Aorta (tissue), 5 donors: ENCODE results near the gene E2F3. TPM values are rescaled to one million over a fixed set of nuclear protein-coding genes. Genes with fewer than 3 reads are reported as not detected.
"Not testable (repeated sequence)": the region's sequence is repeated elsewhere in the genome, so short reads cannot be mapped to it uniquely, and the experiment has no call there.

Experiments
- ATAC-seq: fragments of 200-7000 bp; cut with Tn5 transposase; one replicate; pipeline ENCODE4 v1.9.1; 2022; ENCODE audit warnings: moderate library complexity; ENCODE audit not compliant: low FRiP score
- DNase-seq, 2 donors: peaks; one replicate each; pipeline ENCODE4 v3.0.0-alpha.2; 2020
- H3K27ac ChIP-seq, 2 donors: one replicate each; pipeline ENCODE4 v1.5.1; 2013; ENCODE audit warnings: low read length in 2 of 2, mild to moderate bottlenecking in 2 of 2, moderate library complexity in 2 of 2, control low read depth in 1 of 2, inconsistent platforms in 1 of 2, low read depth in 1 of 2
- H3K27me3 ChIP-seq, 2 donors: one replicate each; pipeline ENCODE4 v1.6.1; 2013; ENCODE audit warnings: control low read depth in 1 of 2, low read length in 1 of 2, mild to moderate bottlenecking in 1 of 2, moderate library complexity in 1 of 2; ENCODE audit not compliant: insufficient read depth in 2 of 2, control insufficient read depth in 1 of 2
- H3K36me3 ChIP-seq, 2 donors: one replicate each; pipeline ENCODE4 v1.6.1; 2013; ENCODE audit warnings: control low read depth in 1 of 2, low read length in 1 of 2, mild to moderate bottlenecking in 1 of 2; ENCODE audit not compliant: insufficient read depth in 2 of 2, control insufficient read depth in 1 of 2
- H3K4me1 ChIP-seq, 2 donors: one replicate each; pipeline ENCODE4 v1.6.1; 2013; ENCODE audit warnings: low read length in 2 of 2, control low read depth in 1 of 2, mild to moderate bottlenecking in 1 of 2, moderate library complexity in 1 of 2; ENCODE audit not compliant: insufficient read depth in 2 of 2, control insufficient read depth in 1 of 2
- H3K4me3 ChIP-seq, 2 donors: one replicate each; pipeline ENCODE4 v1.5.1; 2013; ENCODE audit warnings: low read length in 2 of 2, control low read depth in 1 of 2, mild to moderate bottlenecking in 1 of 2
- H3K9me3 ChIP-seq: one replicate; pipeline ENCODE4 v1.6.1; 2013; ENCODE audit warnings: mild to moderate bottlenecking, low read length; ENCODE audit not compliant: control insufficient read depth
- WGBS, 2 donors: extraction: QIAGEN DNeasy Blood & Tissue Kit; methylation state at CpG; one replicate each; pipeline ENCODE4 v1.1.7; 2013; 5-methylcytosine and 5-hydroxymethylcytosine counted together
- intact Hi-C, 2 donors: fragments of 100-400 bp; cut with DNase I; formaldehyde crosslinking; loops; one replicate each; pipeline versions ENCODE4 v1.14.2 to v1.15.0; 2022
- polyA plus RNA-seq, 2 donors: library from polyadenylated mRNA; stranded (reverse); fragments of 200-250 nt; gene quantifications; one replicate each; pipeline ENCODE4 v1.2.3, GENCODE V29; 2013
- total RNA-seq, 2 donors: library from RNA; stranded (reverse); fragmentation: NEBNext Ultra II Directional; extraction: Animal tissue kit (Norgen Biotek cat#: 25700); gene quantifications; one replicate each; pipeline ENCODE4 v1.2.1, GENCODE V29; 2021
- donor health status: healthy with polysubstance abuse.
- donor health status: Bipolar disorder and iron deficiency.
- donor health status: DM: no; HTN: no; CAD: no.
- donor health status: DM: no; HTN: no; CAD: no.
- donor health status: DM: yes; HTN: yes; CAD: no.

The E2F3 gene
- total and polyA plus RNA-seq, 4 donors: 3.3 to 15.5 (median 10.2) TPM

DNA sequence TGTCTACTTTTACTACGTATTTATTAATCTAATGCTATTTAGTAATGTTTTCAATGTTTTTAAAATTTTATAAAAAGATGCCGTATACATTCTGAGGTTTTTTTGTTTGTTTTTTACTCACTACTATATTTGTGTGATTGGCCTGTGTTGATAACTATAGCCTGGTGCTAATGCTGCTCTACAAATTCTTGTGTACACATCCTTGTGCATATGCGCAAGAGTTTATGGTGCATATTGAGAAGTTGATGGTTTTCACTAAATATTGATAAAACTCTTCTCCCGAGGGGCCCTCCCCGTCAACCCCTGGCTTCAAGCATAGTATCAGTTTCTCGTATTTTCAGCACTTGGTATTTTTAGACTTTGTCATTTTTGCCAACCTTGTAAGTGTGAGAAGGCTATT is 59.9 kb downstream of the E2F3 start:
- WGBS, 2 donors: 57 to 61% methylated on average over 6 of the region's 6 CpGs
- DNase-seq: no peak
- intact Hi-C loops: no loop called here
- ATAC-seq: no peak
- no peak overlapping the region for H3K4me3 ChIP-seq
- no peak overlapping the region for H3K27ac ChIP-seq
- no peaks in the 10 kb centered on the region for H3K9me3 ChIP-seq
- H3K4me1 ChIP-seq: peaks cover 0 to 6% of the 10 kb centered on the region in 2 donors
- no peaks in the 10 kb centered on the region for H3K27me3 ChIP-seq
- no peaks in the 10 kb centered on the region for H3K36me3 ChIP-seq

DNA sequence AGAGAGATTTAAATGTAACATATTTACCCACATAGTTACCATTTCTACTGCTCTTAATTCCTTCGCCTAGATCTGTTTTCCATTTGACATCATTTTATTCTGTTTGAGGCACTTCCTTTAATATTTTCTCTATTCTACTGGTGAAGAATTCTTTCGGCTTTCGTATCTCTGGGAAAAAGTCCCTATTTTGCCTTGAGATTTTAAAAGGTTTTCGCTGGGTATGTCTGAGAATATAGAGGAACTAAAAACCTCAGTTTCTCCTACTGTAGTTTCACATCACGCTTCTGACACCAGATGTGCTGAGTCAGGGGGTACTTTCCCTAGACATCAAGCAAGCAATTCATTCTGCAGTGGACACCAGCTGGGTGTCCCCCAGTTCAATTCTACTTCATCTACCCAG is 61.7 kb downstream of the E2F3 start:
- 92 to 97% methylated on average over 5 of the region's 5 CpGs for WGBS, 2 donors
- intact Hi-C loops: no loop called here
- no peaks in the 10 kb centered on the region for H3K36me3 ChIP-seq
- H3K4me1 ChIP-seq: peaks cover 0 to 4% of the 10 kb centered on the region in 2 donors
- DNase-seq (no peak), ATAC-seq (no peak)
- H3K9me3 ChIP-seq: no peaks in the 10 kb centered on the region
- H3K27ac ChIP-seq: no peak overlapping the region
- H3K27me3 ChIP-seq: no peaks in the 10 kb centered on the region
- no peak overlapping the region for H3K4me3 ChIP-seq

DNA sequence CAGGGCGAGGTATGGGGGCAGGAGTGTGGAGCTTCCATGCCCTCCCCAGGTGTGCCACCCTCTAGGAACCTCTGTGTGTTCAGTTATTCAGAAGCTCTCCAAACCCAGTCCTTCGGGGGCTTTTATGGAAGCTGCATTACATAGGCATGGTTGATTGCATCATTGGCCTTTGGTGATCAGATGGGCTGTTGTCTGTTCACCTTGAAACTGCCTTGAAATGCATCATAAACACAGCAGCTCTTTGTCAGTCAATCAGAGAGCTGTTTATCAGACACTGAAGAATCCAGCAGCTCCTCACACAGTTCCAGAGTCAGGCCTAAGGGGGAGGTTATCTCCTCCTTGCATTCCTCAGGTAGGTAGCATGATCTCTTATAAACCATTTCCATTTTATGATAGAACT is 62.4 kb downstream of the E2F3 start:
- no peak for ATAC-seq
- Histone ChIP-seq H3K27ac (no peak overlapping the region), H3K4me3 (no peak overlapping the region), H3K9me3 (no peaks in the 10 kb centered on the region), H3K36me3 (no peaks in the 10 kb centered on the region), H3K4me1 (no peaks in the 10 kb centered on the region), H3K27me3 (no peaks in the 10 kb centered on the region)
- intact Hi-C loops: no loop called here
- DNase-seq: no peak
- 97 to 100% methylated on average over 2 of the region's 2 CpGs for WGBS, 2 donors

DNA sequence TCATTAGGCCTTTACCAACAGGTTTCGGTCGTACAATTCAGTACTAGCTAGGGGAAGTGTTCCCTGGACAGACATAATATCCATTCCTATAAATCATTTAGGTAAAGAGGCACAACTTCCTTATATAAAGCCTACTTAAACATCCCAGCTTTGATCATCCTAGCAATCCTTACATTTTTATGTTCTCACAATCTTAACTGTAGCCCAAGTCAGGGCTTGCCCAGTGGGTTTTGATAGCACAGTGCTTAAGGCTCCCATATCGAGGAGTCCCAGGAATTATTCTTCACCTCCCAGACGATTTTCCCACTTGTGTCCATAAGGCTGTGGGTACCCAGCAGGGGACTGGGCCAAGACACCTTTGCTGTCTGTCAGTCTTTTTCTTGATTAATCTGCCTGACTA is 63.2 kb downstream of the E2F3 start:
- Histone ChIP-seq H3K4me1 (no peaks in the 10 kb centered on the region), H3K4me3 (no peak overlapping the region), H3K9me3 (no peaks in the 10 kb centered on the region), H3K27ac (no peak overlapping the region), H3K27me3 (no peaks in the 10 kb centered on the region), H3K36me3 (no peaks in the 10 kb centered on the region)
- ATAC-seq (no peak), DNase-seq (no peak)
- intact Hi-C loops: no loop called here
- WGBS, 2 donors: 94 to 96% methylated on average over 4 of the region's 4 CpGs

DNA sequence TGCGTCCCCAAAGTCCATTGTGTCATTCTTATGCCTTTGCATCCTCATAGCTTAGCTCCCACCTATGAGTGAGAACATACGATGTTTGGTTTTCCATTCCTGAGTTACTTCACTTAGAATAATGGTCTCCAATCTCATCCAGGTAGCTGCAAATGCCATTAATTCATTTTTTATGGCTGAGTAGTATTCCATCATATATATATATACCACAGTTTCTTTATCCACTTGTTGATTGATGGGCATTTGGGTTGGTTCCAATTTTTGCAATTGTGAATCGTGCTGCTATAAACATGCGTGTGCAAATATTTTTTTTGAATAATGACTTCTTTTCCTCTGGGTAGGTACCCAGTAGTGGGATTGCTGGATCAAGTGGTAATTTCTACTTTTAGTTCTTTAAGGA is 63.9 kb downstream of the E2F3 start:
- WGBS, 2 donors: 99% methylated on average over 4 of the region's 4 CpGs
- H3K4me1 ChIP-seq, H3K4me3 ChIP-seq, intact Hi-C loops, H3K27ac ChIP-seq, DNase-seq, H3K9me3 ChIP-seq, H3K36me3 ChIP-seq, H3K27me3 ChIP-seq, ATAC-seq: not testable (repeated sequence)

DNA sequence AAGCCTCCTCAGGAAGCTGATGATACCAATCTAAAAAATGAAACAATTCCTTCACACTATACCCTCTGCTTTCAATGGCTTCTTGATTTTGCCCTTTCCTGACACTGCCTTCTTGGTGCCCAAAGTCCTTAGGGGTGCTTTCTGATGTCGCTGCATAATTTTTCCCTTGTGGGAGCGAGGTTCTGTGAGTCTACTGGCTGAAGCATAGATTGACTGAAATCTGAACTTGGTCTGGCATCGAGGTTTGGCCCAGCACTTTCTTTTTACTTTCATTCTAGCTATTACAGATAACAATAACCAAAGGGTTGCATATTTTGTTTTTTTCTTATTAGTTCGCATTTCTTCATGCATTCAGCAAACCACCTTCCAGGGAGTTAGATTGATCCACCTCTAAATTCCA is 65.8 kb downstream of the E2F3 start:
- ATAC-seq (no peak), DNase-seq (no peak)
- Histone ChIP-seq H3K4me1 (no peaks in the 10 kb centered on the region), H3K36me3 (no peaks in the 10 kb centered on the region), H3K9me3 (no peaks in the 10 kb centered on the region), H3K4me3 (no peak overlapping the region), H3K27me3 (no peaks in the 10 kb centered on the region), H3K27ac (no peak overlapping the region)
- intact Hi-C loops: no loop called here
- 88 to 90% methylated on average over 4 of the region's 4 CpGs for WGBS, 2 donors

DNA sequence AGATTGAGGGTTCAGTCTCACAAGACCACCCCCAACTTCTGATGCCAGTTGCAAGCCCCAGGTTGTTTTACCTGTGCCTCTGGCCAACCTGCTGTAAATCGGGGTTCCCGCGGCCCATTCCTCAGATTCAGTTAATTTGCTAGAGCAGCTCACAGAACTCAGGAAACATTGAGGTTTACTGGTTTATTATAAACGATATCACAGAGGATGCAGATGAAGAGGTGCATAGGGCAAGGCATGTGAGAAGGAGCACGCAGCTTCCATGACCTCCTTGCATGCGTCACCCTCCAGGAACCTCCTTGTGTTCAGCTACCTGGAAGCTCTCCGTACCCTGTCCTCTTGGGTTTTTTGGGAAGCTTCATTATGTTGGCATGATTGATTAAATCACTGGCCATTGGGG is 66.5 kb downstream of the E2F3 start:
- no peak overlapping the region for H3K4me3 ChIP-seq
- 97 to 98% methylated on average over 7 of the region's 7 CpGs for WGBS, 2 donors
- DNase-seq (no peak), ATAC-seq (no peak)
- H3K4me1 ChIP-seq: no peaks in the 10 kb centered on the region
- H3K27me3 ChIP-seq: no peaks in the 10 kb centered on the region
- no peaks in the 10 kb centered on the region for H3K36me3 ChIP-seq
- intact Hi-C loops: no loop called here
- H3K9me3 ChIP-seq: no peaks in the 10 kb centered on the region
- H3K27ac ChIP-seq: no peak overlapping the region

DNA sequence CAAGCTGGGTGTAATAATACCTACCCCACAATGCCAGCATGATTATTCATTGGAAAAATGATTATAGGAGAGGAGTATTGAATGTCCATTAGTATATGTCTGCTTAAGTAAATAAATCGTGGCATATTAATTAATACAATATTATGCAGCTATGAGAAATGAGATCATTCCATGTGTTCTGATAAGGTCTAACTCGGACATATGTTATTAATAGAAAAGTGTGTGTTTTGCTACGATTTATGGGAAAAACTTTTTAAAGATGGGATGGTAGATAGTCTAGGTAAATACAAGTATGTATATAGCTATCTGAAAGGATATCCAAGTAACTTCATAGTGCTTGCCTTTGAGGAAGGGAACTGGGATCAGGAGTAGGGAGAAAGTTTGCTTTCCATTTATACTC is 71.1 kb downstream of the E2F3 start:
- WGBS, 2 donors: 57 to 63% methylated on average over 3 of the region's 3 CpGs

DNA sequence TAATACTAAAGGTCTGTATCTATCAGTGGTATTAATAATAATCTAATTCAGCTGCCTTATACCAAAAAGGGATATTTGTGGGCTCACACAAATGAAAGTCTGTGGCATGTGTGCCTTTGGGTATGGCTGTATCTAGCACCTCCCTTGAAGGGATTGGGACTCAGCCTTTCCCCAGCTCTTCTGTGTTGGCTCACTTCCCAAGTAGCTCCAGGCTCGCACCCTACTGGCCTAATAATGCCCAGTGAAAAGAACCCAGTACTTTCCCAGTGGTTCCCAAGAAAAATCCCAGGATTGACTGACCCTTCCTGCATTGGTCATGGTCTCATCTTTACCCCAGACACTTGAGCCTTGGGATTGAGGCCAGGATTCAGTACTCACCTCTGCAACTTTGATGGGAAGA is 71.8 kb downstream of the E2F3 start:
- 79 to 92% methylated on average over 1 of the region's 1 CpG for WGBS, 2 donors
- Histone ChIP-seq H3K4me1 (no peaks in the 10 kb centered on the region), H3K9me3 (no peaks in the 10 kb centered on the region), H3K4me3 (no peak overlapping the region), H3K27ac (no peak overlapping the region), H3K27me3 (no peaks in the 10 kb centered on the region), H3K36me3 (no peaks in the 10 kb centered on the region)
- ATAC-seq (no peak), DNase-seq (no peak)
- intact Hi-C loops: no loop called here

More for the DNA sequence above, 71.1 kb downstream of the E2F3 start:
- Histone ChIP-seq H3K9me3 (no peaks in the 10 kb centered on the region), H3K27ac (no peak overlapping the region), H3K27me3 (no peaks in the 10 kb centered on the region), H3K4me1 (no peaks in the 10 kb centered on the region), H3K4me3 (no peak overlapping the region), H3K36me3 (no peaks in the 10 kb centered on the region)
- ATAC-seq: no peak
- intact Hi-C loops: no loop called here
- DNase-seq: no peak
